Endothelial cell (in vitro differentiated cells): ENCODE data around the gene LRRC57. TPM values are rescaled to one million over a fixed set of nuclear protein-coding genes. Genes with fewer than 3 reads are reported as not detected.
A peak's percentile ranks its signal among the peaks of the same experiment; 100 is the strongest.

Source experiments
- DNase-seq: peaks from one replicate; pipeline ENCODE4 v3.0.0; 2021; ENCODE audit warnings: low spot score
- H3K27ac Mint-ChIP-seq: one replicate; pipeline ENCODE4 v1.8.0; 2021; ENCODE audit warnings: mixed read lengths, inconsistent platforms; ENCODE audit not compliant: unreplicated experiment
- H3K27me3 Mint-ChIP-seq: one replicate; pipeline ENCODE4 v1.8.0; 2021; ENCODE audit warnings: mild to moderate bottlenecking, moderate library complexity, mixed read lengths, inconsistent platforms; ENCODE audit not compliant: unreplicated experiment
- H3K36me3 Mint-ChIP-seq: one replicate; pipeline ENCODE4 v1.8.0; 2021; ENCODE audit warnings: mild to moderate bottlenecking, low read depth, mixed read lengths, inconsistent platforms; ENCODE audit not compliant: unreplicated experiment
- H3K4me1 Mint-ChIP-seq: one replicate; pipeline ENCODE4 v1.8.0; 2021; ENCODE audit warnings: mild to moderate bottlenecking, mixed read lengths, inconsistent platforms; ENCODE audit not compliant: unreplicated experiment
- H3K4me3 Mint-ChIP-seq: one replicate; pipeline ENCODE4 v1.8.0; 2021; ENCODE audit warnings: mild to moderate bottlenecking, mixed read lengths, inconsistent platforms; ENCODE audit not compliant: unreplicated experiment
- H3K9me3 Mint-ChIP-seq: one replicate; pipeline ENCODE4 v1.8.0; 2021; ENCODE audit warnings: mixed read lengths, inconsistent platforms; ENCODE audit not compliant: unreplicated experiment
- CTCF ChIP-seq: fragments of 200-600 bp; sonication (generic); IDR thresholded peaks from one replicate; pipeline ENCODE4 v1.5.0; 2021; ENCODE audit warnings: antibody characterized with exemption; ENCODE audit not compliant: unreplicated experiment
- total RNA-seq: library from RNA; stranded (reverse); fragmentation: NEBNext Ultra II Directional; extraction: Animal tissue kit (Norgen Biotek cat#: 25700); gene quantifications from one replicate; pipeline ENCODE4 v1.2.1, GENCODE V29; 2021; ENCODE audit not compliant: unreplicated experiment

The LRRC57 gene
- total RNA-seq, 1 donor from 2014 or later, result 32.7 TPM

GRCh38 chr15:42592716-42593115 lies 44.1 kb upstream of the LRRC57 start:
- Mint-ChIP-seq H3K27me3 (no peaks in the 10 kb centered on the region), H3K9me3 (no peaks in the 10 kb centered on the region), H3K4me3 (no peak overlapping the region), H3K4me1 (peaks cover 21% of the 10 kb centered on the region), H3K36me3 (peaks cover 3% of the 10 kb centered on the region), H3K27ac (no peak overlapping the region)
- no peak for DNase-seq
- no peak for TF ChIP-seq CTCF

GRCh38 chr15:42591238-42591934 lies 42.8 kb upstream of the LRRC57 start:
- TF ChIP-seq CTCF, result no peak
- Mint-ChIP-seq H3K9me3 (no peaks in the 10 kb centered on the region), H3K27me3 (no peaks in the 10 kb centered on the region), H3K36me3 (peaks cover 3% of the 10 kb centered on the region), H3K27ac (no peak overlapping the region), H3K4me1 (peaks cover 21% of the 10 kb centered on the region), H3K4me3 (no peak overlapping the region)
- DNase-seq, result no peak

GRCh38 chr15:42590619-42591237 lies 42.1 kb upstream of the LRRC57 start:
- H3K27ac Mint-ChIP-seq, result no peak overlapping the region
- H3K9me3 Mint-ChIP-seq, result no peaks in the 10 kb centered on the region

GRCh38 chr15:42584031-42584765 lies 35.6 kb upstream of the LRRC57 start:
- Mint-ChIP-seq H3K4me3 (no peak overlapping the region), H3K9me3 (no peaks in the 10 kb centered on the region), H3K36me3 (no peaks in the 10 kb centered on the region), H3K27ac (peak overlapping the region; percentile 45), H3K4me1 (peaks cover 25% of the 10 kb centered on the region), H3K27me3 (peaks cover 4% of the 10 kb centered on the region)
- TF ChIP-seq CTCF, result no peak
- DNase-seq, result no peak

More at GRCh38 chr15:42590619-42591237, 42.1 kb upstream of the LRRC57 start:
- H3K36me3 Mint-ChIP-seq, result peaks cover 3% of the 10 kb centered on the region
- no peak overlapping the region for H3K4me3 Mint-ChIP-seq
- H3K4me1 Mint-ChIP-seq, result peaks cover 21% of the 10 kb centered on the region
- no peak for TF ChIP-seq CTCF
- no peaks in the 10 kb centered on the region for H3K27me3 Mint-ChIP-seq
- no peak for DNase-seq
